ENCODE data around the gene PDPR.
"Not testable (repeated sequence)": the region's sequence is repeated elsewhere in the genome, so short reads cannot be mapped to it uniquely, and the experiment has no call there.

PDPR gene

GRCh38 chr16:70127706-70128105 is 13.6 kb downstream of the PDPR start:
- in situ Hi-C loops (cut with MboI; ENCODE audit: low sequenced_read_pairs) = not testable (repeated sequence)

- in situ Hi-C loops (cut with MboI; ENCODE audit: low sequenced_read_pairs) = not testable (repeated sequence)
Observed at GRCh38 chr16:70128844-70129243, 14.7 kb downstream of the PDPR start.

DNA sequence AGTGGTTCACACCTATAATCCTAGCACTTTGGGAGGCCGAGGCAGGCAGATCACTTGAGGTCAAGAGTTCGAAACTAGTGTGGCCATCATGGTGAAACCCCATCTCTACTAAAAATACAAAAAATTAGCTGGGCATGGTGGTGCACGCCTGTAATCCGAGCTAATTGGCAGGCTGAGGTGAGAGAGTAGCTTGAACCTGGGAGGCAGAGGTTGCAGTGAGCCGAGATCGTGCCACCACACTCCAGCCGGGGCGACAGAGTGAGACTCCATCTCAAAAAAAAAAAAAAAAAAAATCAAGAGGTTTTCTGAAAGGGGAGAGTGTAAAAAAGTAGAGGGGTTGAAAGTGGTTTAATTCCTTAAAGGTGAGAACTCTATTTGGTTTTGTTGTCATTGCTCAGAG is 21.7 kb downstream of the PDPR start:
- in situ Hi-C loops (cut with MboI; ENCODE audit: low sequenced_read_pairs) = not testable (repeated sequence)

GRCh38 chr16:70136595-70136994 is 22.5 kb downstream of the PDPR start:
- in situ Hi-C loops (cut with MboI; ENCODE audit: low sequenced_read_pairs) = not testable (repeated sequence)

DNA sequence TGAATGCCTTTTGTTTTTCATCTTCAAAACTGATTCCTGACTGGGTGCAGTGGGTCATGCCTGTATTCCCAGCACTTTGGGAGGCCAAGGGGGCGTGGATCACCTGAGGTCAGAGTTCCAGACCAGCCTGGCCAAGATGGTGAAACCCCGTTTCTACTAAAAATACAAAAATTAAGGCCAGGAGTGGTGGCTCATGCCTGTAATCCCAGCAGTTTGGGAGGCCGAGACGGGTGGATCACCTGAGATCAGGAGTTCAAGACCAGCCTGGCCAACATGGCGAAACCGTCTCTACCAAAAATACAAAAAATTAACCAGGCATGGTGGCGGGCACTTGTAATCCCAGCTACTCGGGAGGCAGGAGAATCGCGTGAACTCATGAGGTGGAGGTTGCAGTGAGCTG is 28.6 kb downstream of the PDPR start:
- in situ Hi-C loops (cut with MboI; ENCODE audit: low sequenced_read_pairs) = not testable (repeated sequence)

GRCh38 chr16:70143231-70143895 is 29.2 kb downstream of the PDPR start:
- in situ Hi-C loops (cut with MboI; ENCODE audit: low sequenced_read_pairs) = not testable (repeated sequence)

DNA sequence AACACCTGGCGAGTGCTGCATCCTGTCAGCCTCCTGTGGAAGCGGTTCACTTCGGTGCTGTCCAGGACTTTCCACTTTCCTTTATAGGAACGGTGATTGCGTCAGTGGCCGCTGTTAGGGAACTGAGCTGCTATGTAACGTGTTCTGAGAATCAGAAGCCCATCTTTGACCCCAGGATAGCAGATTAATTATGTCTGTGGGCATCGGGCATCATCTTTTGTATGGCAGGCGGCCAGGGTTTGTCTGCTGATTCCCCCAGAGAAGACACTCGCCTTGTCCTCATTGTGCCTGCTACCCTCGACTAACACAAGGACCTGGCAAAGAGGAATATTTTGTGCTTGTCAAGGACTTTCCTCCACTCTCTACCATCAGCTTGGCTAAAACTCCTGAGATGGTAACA is 33.7 kb downstream of the PDPR start:
- in situ Hi-C loops (cut with MboI; ENCODE audit: low sequenced_read_pairs) = not testable (repeated sequence)

GRCh38 chr16:70148453-70148852 is 34.3 kb downstream of the PDPR start:
- in situ Hi-C loops (cut with MboI; ENCODE audit: low sequenced_read_pairs) = not testable (repeated sequence)

- in situ Hi-C loops (cut with MboI; ENCODE audit: low sequenced_read_pairs) = not testable (repeated sequence)
Observed at GRCh38 chr16:70149296-70149695, 35.2 kb downstream of the PDPR start.

DNA sequence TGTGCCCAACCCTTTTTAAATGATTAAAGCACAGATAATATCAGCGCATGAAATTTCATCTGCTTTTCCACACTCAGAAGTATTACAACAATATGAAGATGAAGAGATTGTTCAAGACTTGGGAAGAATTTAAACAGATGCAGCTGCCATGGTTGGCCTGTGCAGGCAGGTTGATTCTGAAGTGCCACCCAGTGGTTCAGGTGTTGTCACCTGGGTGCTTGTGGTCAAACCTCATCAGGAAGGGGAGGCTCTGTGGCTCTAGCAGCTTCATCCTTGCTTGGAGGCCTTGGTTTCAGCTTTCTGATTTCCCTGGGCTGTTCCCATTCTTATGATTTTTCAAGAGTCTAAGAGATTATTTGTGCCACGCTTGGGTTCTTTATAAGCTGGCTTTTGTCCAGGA is 37.3 kb downstream of the PDPR start:
- in situ Hi-C loops (cut with MboI; ENCODE audit: low sequenced_read_pairs) = no loop called here

DNA sequence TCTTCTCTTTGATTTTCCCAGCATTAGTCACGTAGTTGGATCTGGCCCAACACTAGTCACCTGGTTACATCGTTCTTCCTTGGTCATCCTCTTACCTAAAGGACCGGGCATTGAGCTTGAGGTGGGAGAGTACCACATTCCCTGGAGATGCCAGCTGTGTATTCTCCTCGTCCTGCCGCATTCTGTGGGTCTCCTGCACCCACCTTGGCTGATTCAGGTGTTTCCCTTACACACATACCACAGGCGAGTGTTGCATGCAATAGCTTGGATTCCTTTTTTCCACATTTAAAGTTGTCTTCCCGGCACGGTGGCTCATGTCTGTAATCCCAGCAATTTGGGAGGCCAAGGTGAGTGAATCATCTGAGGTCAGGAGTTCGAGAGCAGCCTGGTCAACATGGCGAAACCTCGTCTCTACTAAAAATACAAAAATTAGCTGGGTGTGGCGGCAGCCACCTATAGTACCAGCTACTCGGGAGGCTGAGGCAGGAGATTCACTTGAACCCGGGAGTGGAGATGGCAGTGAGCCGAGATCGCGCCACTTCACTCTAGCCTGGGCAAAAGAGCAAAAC is 37.9 kb downstream of the PDPR start:
- in situ Hi-C loops (cut with MboI; ENCODE audit: low sequenced_read_pairs) = no loop called here

DNA sequence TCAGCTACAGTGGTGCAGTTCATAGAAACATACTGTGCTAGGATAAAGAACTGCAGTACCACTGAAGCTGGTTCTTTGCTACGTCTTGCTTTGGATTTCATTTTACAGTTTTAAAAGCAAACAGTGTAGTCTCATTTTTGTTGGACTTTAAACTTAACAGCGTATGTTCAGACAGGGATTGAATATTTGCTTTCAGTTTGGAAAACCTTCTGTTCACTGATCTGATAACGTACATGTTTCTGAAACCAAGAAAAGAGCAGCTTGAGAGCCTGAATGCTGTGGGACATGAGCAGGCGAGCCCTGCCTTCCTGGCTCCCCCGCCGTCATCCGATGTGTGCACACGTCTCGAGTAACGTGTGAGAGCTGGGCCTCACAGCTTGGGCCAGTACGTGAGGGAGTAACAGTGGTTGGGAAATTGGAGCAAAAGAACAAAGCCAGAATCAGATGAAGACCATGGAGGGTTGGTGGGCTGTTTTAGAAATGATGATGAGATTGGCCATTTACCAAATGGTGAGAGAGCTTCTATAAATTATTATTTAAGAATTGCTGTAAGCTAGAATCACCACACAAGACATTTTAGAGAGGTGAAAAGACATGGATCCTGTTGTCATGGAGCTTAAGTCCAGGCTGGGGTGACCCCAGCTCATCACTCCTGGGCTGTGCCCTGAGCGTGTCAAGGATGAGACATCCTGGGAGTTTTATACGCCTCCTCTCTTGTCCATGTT is 38.6 kb downstream of the PDPR start:
- in situ Hi-C loops (cut with MboI; ENCODE audit: low sequenced_read_pairs) = no loop called here

DNA sequence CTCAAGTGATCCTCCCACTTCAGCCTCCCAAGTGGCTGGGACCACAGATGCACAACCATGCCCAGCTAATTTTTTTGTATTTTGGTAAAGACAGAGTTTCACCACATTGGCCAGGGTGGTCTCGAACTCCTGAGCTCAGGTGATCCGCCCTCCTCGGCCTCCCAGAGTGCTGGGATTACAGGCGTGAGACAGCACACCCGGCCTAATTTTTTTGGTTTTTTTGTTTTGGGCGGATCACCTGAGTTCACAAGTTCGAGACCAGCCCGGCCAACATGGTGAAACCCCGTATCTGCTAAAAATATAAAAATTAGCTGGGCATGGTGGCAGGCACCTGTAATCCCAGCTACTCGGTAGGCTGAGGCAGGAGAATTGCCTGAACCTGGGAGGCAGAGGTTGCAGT is 40.6 kb downstream of the PDPR start:
- in situ Hi-C loops (cut with MboI; ENCODE audit: low sequenced_read_pairs) = not testable (repeated sequence)

DNA sequence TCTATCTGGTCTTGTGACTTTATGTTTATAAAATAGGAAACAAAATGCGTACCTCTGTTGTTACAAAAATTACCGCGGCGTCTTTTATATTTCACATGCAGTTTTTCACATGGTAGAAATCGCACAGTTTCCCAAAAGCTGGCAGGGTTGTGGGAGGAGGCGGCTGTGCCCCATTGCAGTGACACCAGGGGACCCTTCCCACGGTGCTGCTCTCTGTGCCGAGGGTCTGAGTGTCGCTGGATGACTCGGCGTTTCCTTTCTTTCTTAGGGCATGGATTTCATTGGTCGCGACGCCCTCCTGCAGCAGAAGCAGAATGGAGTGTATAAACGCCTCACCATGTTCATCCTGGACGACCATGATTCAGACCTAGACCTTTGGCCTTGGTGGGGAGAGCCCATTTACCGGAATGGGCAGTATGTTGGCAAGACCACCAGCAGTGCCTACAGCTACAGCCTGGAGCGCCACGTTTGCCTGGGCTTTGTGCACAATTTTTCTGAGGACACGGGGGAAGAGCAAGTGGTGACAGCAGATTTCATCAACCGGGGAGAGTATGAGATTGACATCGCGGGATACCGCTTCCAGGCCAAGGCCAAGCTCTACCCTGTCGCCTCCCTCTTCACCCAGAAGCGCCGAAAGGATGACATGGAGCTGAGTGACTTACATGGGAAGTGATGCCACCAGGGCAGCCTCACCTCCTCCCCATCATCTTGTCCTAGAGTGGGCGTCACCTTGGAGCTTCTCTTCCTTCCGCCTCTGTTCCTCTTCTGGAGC is 42.3 kb downstream of the PDPR start:
- in situ Hi-C loops (cut with MboI; ENCODE audit: low sequenced_read_pairs) = no loop called here

DNA sequence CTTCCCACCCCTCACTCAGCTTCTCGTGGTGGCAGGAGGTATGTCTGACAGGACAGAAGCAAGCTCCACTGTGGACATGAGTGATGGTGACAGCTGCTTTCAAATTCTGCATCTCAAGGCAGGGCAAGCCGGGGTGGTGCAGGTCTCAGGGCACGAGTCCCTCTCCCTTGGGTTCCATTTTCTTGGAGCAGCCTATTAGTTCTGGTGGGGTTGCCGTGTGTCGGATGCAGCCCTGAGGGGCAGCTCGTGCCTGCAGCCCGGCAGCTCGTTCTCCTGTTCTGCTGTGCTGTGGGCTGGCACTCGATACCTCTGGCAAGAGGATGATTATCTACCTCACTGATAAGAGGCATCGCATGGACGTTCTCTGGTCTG is 43.0 kb downstream of the PDPR start:
- in situ Hi-C loops (cut with MboI; ENCODE audit: low sequenced_read_pairs) = no loop called here

- in situ Hi-C loops (cut with MboI; ENCODE audit: low sequenced_read_pairs) = no loop called here
Observed at GRCh38 chr16:70157477-70158260, 43.5 kb downstream of the PDPR start.

- in situ Hi-C loops (cut with MboI; ENCODE audit: low sequenced_read_pairs) = no loop called here
Observed at GRCh38 chr16:70158261-70158939, 44.3 kb downstream of the PDPR start.

GRCh38 chr16:70159355-70160348 is 45.5 kb downstream of the PDPR start:
- in situ Hi-C loops (cut with MboI; ENCODE audit: low sequenced_read_pairs) = no loop called here

DNA sequence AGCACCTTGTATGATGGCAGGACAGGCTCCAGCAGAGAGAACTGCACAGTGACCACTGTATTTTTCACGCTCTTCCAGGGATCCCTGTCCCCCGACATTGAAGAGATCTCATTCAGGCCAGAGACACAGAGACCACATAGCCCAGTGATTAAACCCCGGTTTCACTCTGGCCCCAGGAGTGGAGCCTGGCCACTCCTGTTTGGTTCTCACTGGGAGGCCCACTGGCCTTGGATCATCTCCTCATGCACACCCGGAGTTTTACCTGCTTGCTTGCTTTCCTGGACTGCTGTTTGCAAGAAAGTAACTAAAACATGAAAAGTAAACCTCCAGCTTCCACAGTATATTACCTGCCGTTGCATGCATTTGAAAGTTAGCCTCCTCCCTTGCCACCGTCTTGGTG is 46.3 kb downstream of the PDPR start:
- in situ Hi-C loops (cut with MboI; ENCODE audit: low sequenced_read_pairs) = no loop called here

All from HL-60/S4 (cell line).